IMR-90 (cell line): ENCODE results near the gene PTPRN2. TPM values are rescaled to one million over a fixed set of nuclear protein-coding genes. Genes with fewer than 3 reads are reported as not detected.

Experiments used
- ATAC-seq: fragments of 200-7000 bp; cut with Tn5 transposase; 2 replicates; pipeline ENCODE4 v1.9.1; 2020; ENCODE audit warnings: low read depth, mild to moderate bottlenecking, moderate library complexity
- BruUV-seq: library from RNA; stranded (reverse); fragments of 400-500 nt; replicated peaks from 2 replicates; lab custom pipeline; 2021; lab: Mats Ljungman, UMichigan
- CTCF ChIA-PET: fragments of 300-600 bp; formaldehyde crosslinking; extraction: SDS; loops from one replicate; lab custom pipeline; 2021; ENCODE audit warnings: antibody characterized with exemption; lab: Yijun Ruan, JAX
- POLR2A ChIA-PET: fragments of 300-600 bp; sonication (Branson Sonifier 250); formaldehyde crosslinking; loops from one replicate; lab custom pipeline; 2022; ENCODE audit warnings: antibody characterized with exemption; ENCODE audit not compliant: unreplicated experiment; lab: Charles Lee
- DNase-seq: peaks from one replicate; pipeline ENCODE4 v3.0.0; 2013
- H2AFZ ChIP-seq: replicated peaks from 2 replicates; pipeline ENCODE3; 2013; ENCODE audit warnings: low read length, mild to moderate bottlenecking; ENCODE audit not compliant: poor library complexity
- H2AK5ac ChIP-seq: 2 replicates; pipeline ENCODE4 v1.6.1; 2013; ENCODE audit warnings: low read depth, low read length, inconsistent platforms
- H2AK9ac ChIP-seq: replicated peaks from 2 replicates; pipeline ENCODE3; 2013; ENCODE audit warnings: mild to moderate bottlenecking, low read depth, low read length, moderate library complexity; ENCODE audit not compliant: poor library complexity
- H2BK120ac ChIP-seq: 2 replicates; pipeline ENCODE4 v1.6.1; 2013; ENCODE audit warnings: low read depth, low read length, inconsistent platforms
- H2BK15ac ChIP-seq: 3 replicates; pipeline ENCODE4 v1.6.1; 2013; ENCODE audit warnings: low read depth, low read length, inconsistent platforms
- H2BK20ac ChIP-seq: 2 replicates; pipeline ENCODE4 v1.6.1; 2013; ENCODE audit warnings: low read depth, mild to moderate bottlenecking, inconsistent platforms, low read length, moderate library complexity
- H2BK5ac ChIP-seq: 2 replicates; pipeline ENCODE4 v1.6.1; 2013; ENCODE audit warnings: mild to moderate bottlenecking, low read depth, low read length, inconsistent platforms; ENCODE audit not compliant: poor library complexity, severe bottlenecking
- H3K14ac ChIP-seq: replicated peaks from 2 replicates; pipeline ENCODE4 v1.6.1; 2013; ENCODE audit warnings: low read depth, low read length, inconsistent platforms
- H3K18ac ChIP-seq: 2 replicates; pipeline ENCODE4 v1.6.1; 2013; ENCODE audit warnings: low read depth, low read length, control low read depth
- H3K23ac ChIP-seq: 2 replicates; pipeline ENCODE4 v1.6.1; 2013; ENCODE audit warnings: low read depth, low read length, inconsistent platforms
- H3K27ac ChIP-seq: 2 replicates; pipeline ENCODE4 v1.5.1; 2013; ENCODE audit warnings: mild to moderate bottlenecking, control low read depth, low read length; ENCODE audit not compliant: insufficient read depth
- H3K27me3 ChIP-seq: 2 replicates; pipeline ENCODE4 v1.6.1; 2013; ENCODE audit warnings: low read length; ENCODE audit not compliant: control insufficient read depth, insufficient read depth
- H3K36me3 ChIP-seq: 2 replicates; pipeline ENCODE4 v1.6.1; 2013; ENCODE audit warnings: low read length, mixed read lengths; ENCODE audit not compliant: control insufficient read depth, insufficient read depth
- H3K4ac ChIP-seq: 2 replicates; pipeline ENCODE4 v1.6.1; 2013; ENCODE audit warnings: low read depth, low read length, inconsistent platforms
- H3K4me1 ChIP-seq: 2 replicates; pipeline ENCODE4 v1.6.1; 2013; ENCODE audit warnings: low read length, mixed read lengths; ENCODE audit not compliant: control insufficient read depth, insufficient read depth
- H3K4me2 ChIP-seq: 2 replicates; pipeline ENCODE4 v1.6.1; 2013; ENCODE audit warnings: low read depth, mild to moderate bottlenecking, control low read depth, low read length, moderate library complexity
- H3K4me3 ChIP-seq: 2 replicates; pipeline ENCODE4 v1.5.1; 2013; ENCODE audit warnings: low read depth, mild to moderate bottlenecking, control low read depth, low read length, moderate library complexity; ENCODE audit not compliant: insufficient read depth
- H3K56ac ChIP-seq: 2 replicates; pipeline ENCODE4 v1.6.1; 2013; ENCODE audit warnings: low read length, inconsistent platforms; ENCODE audit not compliant: insufficient read depth; ENCODE audit errors: extremely low read depth
- H3K79me1 ChIP-seq, 2 experiments: 2 replicates each; pipeline ENCODE4 v1.6.1; 2013; ENCODE audit warnings: low read length in 2 of 2, inconsistent platforms in 1 of 2, low read depth in 1 of 2
- H3K9ac ChIP-seq: 2 replicates; pipeline ENCODE4 v1.6.1; 2013; ENCODE audit warnings: low read depth, low read length, control low read depth
- H3K9me1 ChIP-seq: 2 replicates; pipeline ENCODE4 v1.6.1; 2013; ENCODE audit warnings: low read length, inconsistent platforms; ENCODE audit not compliant: insufficient read depth
- H3K9me3 ChIP-seq: 2 replicates; pipeline ENCODE4 v1.6.1; 2013; ENCODE audit warnings: low read length; ENCODE audit not compliant: control insufficient read depth, insufficient read depth
- H4K20me1 ChIP-seq: 2 replicates; pipeline ENCODE4 v1.6.1; 2013; ENCODE audit warnings: low read length, inconsistent platforms; ENCODE audit not compliant: insufficient read depth
- H4K5ac ChIP-seq: 2 replicates; pipeline ENCODE4 v1.6.1; 2013; ENCODE audit warnings: mild to moderate bottlenecking, low read depth, low read length, control low read depth
- H4K8ac ChIP-seq, 2 experiments: 2 replicates each; pipeline ENCODE4 v1.6.1; 2013; ENCODE audit warnings: low read depth in 2 of 2, low read length in 2 of 2, control low read depth in 1 of 2, inconsistent platforms in 1 of 2
- H4K91ac ChIP-seq: 2 replicates; pipeline ENCODE4 v1.6.1; 2013; ENCODE audit warnings: low read depth, low read length, inconsistent platforms; ENCODE audit not compliant: insufficient read depth
- WGBS, 2 experiments: methylation state at CpG; one replicate each; pipeline versions ENCODE4 v1.1.5 to v1.1.7; 2013; ENCODE audit warnings: missing lambda C conversion rate in 2 of 2; ENCODE audit not compliant: insufficient read length in 1 of 2; ENCODE audit errors: extremely low coverage in 2 of 2; 5-methylcytosine and 5-hydroxymethylcytosine counted together
- dilution Hi-C: fragments of 300-500 bp; cut with HindIII; formaldehyde crosslinking; loops from one replicate; pipeline ENCODE4 v1.14.3; 2018; ENCODE audit warnings: low sequenced_read_pairs; ENCODE audit not compliant: unreplicated experiment
- in situ Hi-C: fragments of 300-500 bp; cut with MboI; formaldehyde crosslinking; loops from 3 replicates; pipeline ENCODE4 v1.14.3; 2019; ENCODE audit warnings: low sequenced_read_pairs, inconsistent platforms, mixed read lengths
- intact Hi-C: fragments of 100-400 bp; cut with micrococcal nuclease; formaldehyde crosslinking; loops from 2 replicates; pipeline ENCODE4 v1.10.0; 2022
- polyA plus RNA-seq, 3 experiments: library from polyadenylated mRNA; depleted of rRNA; stranded (reverse); fragments of >200 nt; gene quantifications; 2 replicates each; pipeline ENCODE4 v1.2.3, GENCODE V29; 2012; ENCODE audit warnings: low replicate concordance in 1 of 3
- total RNA-seq: library from RNA; depleted of rRNA; stranded (reverse); fragments of >200 nt; gene quantifications from 2 replicates; pipeline ENCODE4 v1.2.3, GENCODE V29; 2012
- TF ChIP-seq, protein P1 (sequence below): fragments of 150-350 bp; IDR thresholded peaks from 2 replicates; pipeline ENCODE4 v1.6.1; 2017; ENCODE audit warnings: mild to moderate bottlenecking, antibody characterized with exemption, low read length, low read depth

Gene PTPRN2
- total and polyA plus RNA-seq, 2 of the 4 experiments (the other 2 are of a cell fraction): 0.03 TPM; not detected in 1

DNA sequence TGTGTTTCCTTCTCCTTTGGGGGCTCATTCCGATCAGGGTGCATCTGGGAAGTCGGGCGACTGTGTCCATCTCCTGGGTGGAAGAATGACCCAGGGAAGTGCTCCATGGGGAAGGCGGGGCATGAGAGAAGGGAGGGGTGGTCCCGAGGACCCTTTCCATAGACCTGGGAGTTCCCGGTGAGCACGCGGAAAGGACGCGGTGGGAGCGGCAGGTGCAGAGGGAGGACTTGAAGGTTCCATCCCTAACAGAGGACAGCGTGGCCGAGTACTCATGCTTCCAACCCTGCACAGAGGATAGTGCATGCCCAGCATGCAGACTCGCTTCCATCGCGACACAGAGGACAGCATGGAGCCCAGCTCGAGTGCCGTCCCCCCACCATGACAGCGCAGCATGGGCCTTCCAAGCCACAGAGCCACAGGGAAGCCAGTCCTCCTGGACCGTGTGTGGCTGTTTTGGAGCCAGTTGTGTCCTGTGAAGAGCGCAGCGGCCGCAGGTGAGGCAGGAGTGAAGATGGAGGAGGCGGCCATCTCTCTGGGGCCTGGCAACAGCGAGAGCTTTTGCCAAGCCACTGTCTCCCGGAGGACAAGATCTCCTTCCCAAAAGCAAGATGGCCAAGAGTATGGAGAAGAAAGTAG, 969.4 kb downstream of the PTPRN2 start:
- peaks cover 64% of the 10 kb centered on the region for H3K9me3 ChIP-seq
- no peak overlapping the region for H3K27ac ChIP-seq
- H3K36me3 ChIP-seq: no peaks in the 10 kb centered on the region
- dilution Hi-C loops (no loop called here), intact Hi-C loops (no loop called here), in situ Hi-C loops (no loop called here)
- no peak overlapping the region for H3K56ac ChIP-seq
- no peaks in the 10 kb centered on the region for H3K9me1 ChIP-seq
- 74% methylated on average over 10 of the region's 26 CpGs; no CpG with 5 or more reads in 1 of the 2 experiments for WGBS, 2 experiments
- no peaks in the 10 kb centered on the region for H3K27me3 ChIP-seq
- ATAC-seq: no peak
- H2AFZ ChIP-seq: no peak overlapping the region
- H3K9ac ChIP-seq: no peak overlapping the region
- H4K5ac ChIP-seq: no peak overlapping the region
- no peak overlapping the region for H4K91ac ChIP-seq
- H3K4me1 ChIP-seq: no peaks in the 10 kb centered on the region
- CTCF ChIA-PET: no interaction called here
- no peak overlapping the region for H4K8ac ChIP-seq
- POLR2A ChIA-PET: no interaction called here
- H3K4me2 ChIP-seq: no peak overlapping the region
- no peak for DNase-seq
- no peaks in the 10 kb centered on the region for H4K20me1 ChIP-seq
- TF ChIP-seq, protein P1, sequence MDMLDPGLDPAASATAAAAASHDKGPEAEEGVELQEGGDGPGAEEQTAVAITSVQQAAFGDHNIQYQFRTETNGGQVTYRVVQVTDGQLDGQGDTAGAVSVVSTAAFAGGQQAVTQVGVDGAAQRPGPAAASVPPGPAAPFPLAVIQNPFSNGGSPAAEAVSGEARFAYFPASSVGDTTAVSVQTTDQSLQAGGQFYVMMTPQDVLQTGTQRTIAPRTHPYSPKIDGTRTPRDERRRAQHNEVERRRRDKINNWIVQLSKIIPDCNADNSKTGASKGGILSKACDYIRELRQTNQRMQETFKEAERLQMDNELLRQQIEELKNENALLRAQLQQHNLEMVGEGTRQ: no peak
- H2AK9ac ChIP-seq: no peak overlapping the region
- H3K14ac ChIP-seq: no peak overlapping the region
- H2BK120ac ChIP-seq: no peak overlapping the region
- H3K79me1 ChIP-seq: no peaks in the 10 kb centered on the region
- H2BK5ac ChIP-seq: no peak overlapping the region
- no peak overlapping the region for H2AK5ac ChIP-seq
- BruUV-seq: no TSS peak
- no peak overlapping the region for H2BK20ac ChIP-seq
- H2BK15ac ChIP-seq: no peak overlapping the region
- no peak overlapping the region for H3K23ac ChIP-seq
- no peak overlapping the region for H3K4me3 ChIP-seq
- H3K18ac ChIP-seq: no peak overlapping the region
- H3K4ac ChIP-seq: no peak overlapping the region
